ENCODE measurements around the gene SMYD4. TPM values are rescaled to one million over a fixed set of nuclear protein-coding genes. Genes with fewer than 3 reads are reported as not detected.
A peak's percentile ranks its signal among the peaks of the same experiment; 100 is the strongest.
"Not testable (repeated sequence)": the region's sequence is repeated elsewhere in the genome, so short reads cannot be mapped to it uniquely, and the experiment has no call there.

The SMYD4 gene
- total and polyA plus RNA-seq, 10 donors, result 3.8 to 28.1 (median 20.5) TPM

DNA sequence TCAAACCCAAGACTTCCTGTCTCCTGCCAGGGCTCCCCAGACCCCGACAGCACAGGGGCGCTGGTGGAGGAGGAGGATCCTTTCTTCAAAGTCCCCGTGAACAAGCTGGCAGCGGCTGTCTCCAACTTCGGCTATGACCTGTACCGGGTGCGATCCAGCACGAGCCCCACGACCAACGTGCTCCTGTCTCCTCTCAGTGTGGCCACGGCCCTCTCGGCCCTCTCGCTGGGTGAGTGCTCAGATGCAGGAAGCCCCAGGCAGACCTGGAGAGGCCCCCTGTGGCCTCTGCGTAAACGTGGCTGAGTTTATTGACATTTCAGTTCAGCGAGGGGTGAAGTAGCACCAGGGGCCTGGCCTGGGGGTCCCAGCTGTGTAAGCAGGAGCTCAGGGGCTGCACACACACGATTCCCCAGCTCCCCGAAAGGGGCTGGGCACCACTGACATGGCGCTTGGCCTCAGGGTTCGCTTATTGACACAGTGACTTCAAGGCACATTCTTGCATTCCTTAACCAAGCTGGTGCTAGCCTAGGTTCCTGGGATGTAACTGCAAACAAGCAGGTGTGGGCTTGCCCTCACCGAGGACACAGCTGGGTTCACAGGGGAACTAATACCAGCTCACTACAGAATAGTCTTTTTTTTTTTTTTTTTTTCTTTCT, 59.8 kb downstream of the SMYD4 start:
- Histone ChIP-seq H3K36me3 (peaks cover 0 to 41% (median 0%) of the 10 kb centered on the region in 6 donors), H3K27me3 (replicated peaks in 1 of 7) (no peaks in the 10 kb centered on the region), H3K4me1 (peaks cover 9 to 95% (median 38%) of the 10 kb centered on the region in 6 donors), H3K27ac (peak overlapping the region in 6 of 8 donors; percentile 15 to 62 (median 48)), H3K9me3 (no peaks in the 10 kb centered on the region), H3K4me3 (no peak overlapping the region)
- no peak for DNase-seq
- 33 to 48% (median 45%) methylated on average over 12 to 21 of the region's 21 CpGs for WGBS, 5 donors
- TF ChIP-seq POLR2AphosphoS5 (IDR thresholded peaks at IDR 0.05) (peak in 2 of 3 donors; percentile 16 to 56), POLR2A (IDR thresholded peaks at IDR 0.05) (no peak)
- TF ChIP-seq, protein P1, sequence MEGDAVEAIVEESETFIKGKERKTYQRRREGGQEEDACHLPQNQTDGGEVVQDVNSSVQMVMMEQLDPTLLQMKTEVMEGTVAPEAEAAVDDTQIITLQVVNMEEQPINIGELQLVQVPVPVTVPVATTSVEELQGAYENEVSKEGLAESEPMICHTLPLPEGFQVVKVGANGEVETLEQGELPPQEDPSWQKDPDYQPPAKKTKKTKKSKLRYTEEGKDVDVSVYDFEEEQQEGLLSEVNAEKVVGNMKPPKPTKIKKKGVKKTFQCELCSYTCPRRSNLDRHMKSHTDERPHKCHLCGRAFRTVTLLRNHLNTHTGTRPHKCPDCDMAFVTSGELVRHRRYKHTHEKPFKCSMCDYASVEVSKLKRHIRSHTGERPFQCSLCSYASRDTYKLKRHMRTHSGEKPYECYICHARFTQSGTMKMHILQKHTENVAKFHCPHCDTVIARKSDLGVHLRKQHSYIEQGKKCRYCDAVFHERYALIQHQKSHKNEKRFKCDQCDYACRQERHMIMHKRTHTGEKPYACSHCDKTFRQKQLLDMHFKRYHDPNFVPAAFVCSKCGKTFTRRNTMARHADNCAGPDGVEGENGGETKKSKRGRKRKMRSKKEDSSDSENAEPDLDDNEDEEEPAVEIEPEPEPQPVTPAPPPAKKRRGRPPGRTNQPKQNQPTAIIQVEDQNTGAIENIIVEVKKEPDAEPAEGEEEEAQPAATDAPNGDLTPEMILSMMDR (IDR thresholded peaks at IDR 0.05 in 8 of 11, conservative IDR thresholded peaks at IDR 0.05 in 3 of 11), result no peak
- intact Hi-C loops (cut with DNase I; ENCODE audit: low total_unique reads), result no loop called here

DNA sequence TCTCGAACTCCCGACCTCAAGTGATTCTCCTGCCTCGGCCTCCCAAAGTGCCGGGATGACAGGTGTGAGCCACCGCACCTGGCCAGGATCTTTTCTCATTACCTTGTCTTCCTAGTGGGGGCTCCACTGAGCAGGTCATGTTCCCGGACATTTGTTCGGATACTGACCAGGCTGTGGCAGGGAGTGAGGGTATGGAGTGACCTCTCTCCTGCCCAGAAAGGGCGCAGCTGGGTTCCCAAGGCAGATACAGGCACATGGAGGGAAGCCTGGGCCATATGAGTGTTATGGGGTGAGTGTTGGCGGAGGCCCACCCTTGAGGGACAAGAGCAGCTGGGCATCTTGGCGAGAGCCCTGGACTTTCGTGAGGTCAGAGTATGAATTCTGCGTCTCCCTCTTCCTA, 62.3 kb downstream of the SMYD4 start:
- H3K9me3 ChIP-seq, result no peaks in the 10 kb centered on the region
- TF ChIP-seq, protein P1 (IDR thresholded peaks at IDR 0.05 in 8 of 11, conservative IDR thresholded peaks at IDR 0.05 in 3 of 11), result no peak
- TF ChIP-seq POLR2A (IDR thresholded peaks at IDR 0.05), result no peak
- peaks cover 27 to 96% (median 62%) of the 10 kb centered on the region in 6 donors for H3K4me1 ChIP-seq
- DNase-seq, result no peak
- no peaks in the 10 kb centered on the region for H3K27me3 ChIP-seq (replicated peaks in 1 of 7)
- H3K4me3 ChIP-seq, result no peak overlapping the region
- WGBS, 5 donors, result 86 to 91% (median 89%) methylated on average over 12 of the region's 12 CpGs
- H3K36me3 ChIP-seq, result peaks cover 0 to 30% (median 0%) of the 10 kb centered on the region in 6 donors
- intact Hi-C loops (cut with DNase I; ENCODE audit: low total_unique reads), result no loop called here
- H3K27ac ChIP-seq, result peak overlapping the region in 4 of 8 donors; percentile 44 to 81 (median 72)

DNA sequence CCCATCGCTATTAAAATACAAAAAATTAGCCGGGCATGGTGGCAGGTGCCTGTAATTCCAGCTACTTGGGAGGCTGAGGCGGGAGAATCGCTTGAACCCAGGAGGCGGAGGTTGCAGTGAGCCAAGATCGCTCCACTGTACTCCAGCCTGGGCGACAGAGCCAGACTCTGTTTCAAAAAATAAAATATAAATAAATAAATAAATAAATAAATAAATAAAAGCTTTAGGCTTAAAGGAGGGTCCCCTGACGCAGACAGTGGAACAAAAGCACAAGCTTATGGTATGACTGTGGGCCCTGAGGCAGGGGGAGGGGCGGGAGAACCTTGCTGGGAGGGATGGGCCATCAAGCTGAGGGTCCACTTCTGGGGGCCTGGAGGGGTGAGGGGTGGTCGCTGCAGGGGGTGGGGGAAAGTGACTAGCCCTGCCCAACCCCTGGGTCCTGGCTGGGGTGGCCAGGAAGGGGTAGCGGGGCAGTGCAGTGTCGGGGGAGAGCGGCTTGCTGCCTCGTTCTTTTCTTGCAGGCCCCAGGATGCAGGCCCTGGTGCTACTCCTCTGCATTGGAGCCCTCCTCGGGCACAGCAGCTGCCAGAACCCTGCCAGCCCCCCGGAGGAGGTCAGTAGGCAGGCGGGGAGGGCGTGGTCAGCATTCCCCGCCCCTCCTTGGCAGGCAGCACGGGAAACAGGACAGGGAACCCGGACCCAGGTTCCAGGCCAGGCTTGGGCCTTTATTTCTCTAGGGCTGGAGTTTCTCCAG, 63.1 kb downstream of the SMYD4 start:
- peaks cover 24 to 96% (median 63%) of the 10 kb centered on the region in 6 donors for H3K4me1 ChIP-seq
- no peak overlapping the region for H3K4me3 ChIP-seq
- no peaks in the 10 kb centered on the region for H3K9me3 ChIP-seq
- peaks cover 0 to 22% (median 0%) of the 10 kb centered on the region in 6 donors for H3K36me3 ChIP-seq
- WGBS, 5 donors, result 78 to 89% (median 83%) methylated on average over 20 to 21 of the region's 21 CpGs
- no peaks in the 10 kb centered on the region for H3K27me3 ChIP-seq (replicated peaks in 1 of 7)
- intact Hi-C loops (cut with DNase I; ENCODE audit: low total_unique reads), result no loop called here
- DNase-seq, result no peak
- TF ChIP-seq, protein P1 (IDR thresholded peaks at IDR 0.05 in 8 of 11, conservative IDR thresholded peaks at IDR 0.05 in 3 of 11), result no peak
- peak in 2 of 3 donors; percentile 47 to 64 for TF ChIP-seq POLR2AphosphoS5 (IDR thresholded peaks at IDR 0.05)
- peak overlapping the region in 5 of 8 donors; percentile 9 to 86 (median 79) for H3K27ac ChIP-seq

DNA sequence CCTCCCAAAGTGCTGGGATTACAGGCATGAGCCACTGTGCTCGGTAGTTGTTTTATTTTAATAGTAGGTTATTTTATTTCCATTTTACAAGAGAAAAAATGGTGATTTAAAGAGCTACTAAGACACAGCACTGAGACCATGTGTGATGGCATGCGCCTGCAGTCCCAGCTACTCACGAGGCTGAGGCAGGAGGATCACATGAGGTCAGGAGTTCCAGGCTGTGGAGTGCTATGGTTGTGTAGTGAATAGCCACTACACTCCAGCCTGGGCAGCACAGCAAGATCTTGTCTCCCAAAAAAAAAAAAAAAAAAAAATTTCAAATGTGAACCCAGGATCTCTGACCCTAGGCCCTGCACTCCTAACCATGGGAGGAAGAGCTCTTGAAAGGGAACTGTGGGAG, 64.1 kb downstream of the SMYD4 start:
- Histone ChIP-seq H3K27ac (peak overlapping the region in 4 of 8 donors; percentile 79 to 87 (median 84)), H3K36me3 (peaks cover 0 to 12% (median 0%) of the 10 kb centered on the region in 6 donors), H3K27me3 (replicated peaks in 1 of 7) (no peaks in the 10 kb centered on the region), H3K4me3 (no peak overlapping the region), H3K4me1 (peaks cover 21 to 87% (median 54%) of the 10 kb centered on the region in 6 donors), H3K9me3 (no peaks in the 10 kb centered on the region)
- 84 to 97% (median 90%) methylated on average over 3 of the region's 3 CpGs for WGBS, 5 donors
- no peak for TF ChIP-seq POLR2AphosphoS5 (IDR thresholded peaks at IDR 0.05)
- intact Hi-C loops (cut with DNase I; ENCODE audit: low total_unique reads), result no loop called here
- DNase-seq, result no peak

DNA sequence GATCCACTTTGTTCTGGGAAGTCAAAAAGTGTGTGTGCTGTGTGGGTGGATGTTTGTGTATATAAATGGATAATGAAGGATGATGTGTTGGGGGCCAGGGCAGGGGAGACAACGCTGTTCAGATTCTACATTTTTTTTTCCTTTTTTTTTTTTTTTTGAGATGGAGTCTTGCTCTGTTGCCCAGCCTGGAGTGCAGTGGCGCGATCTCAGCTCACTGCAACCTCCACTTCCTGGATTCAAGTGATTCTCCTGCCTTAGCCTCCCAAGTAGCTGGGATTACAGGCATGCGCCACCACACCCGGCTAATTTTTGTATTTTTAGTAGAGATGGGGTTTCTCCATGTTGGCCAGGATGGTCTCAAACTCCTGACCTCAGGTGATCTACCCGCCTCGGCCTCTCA, 65.0 kb downstream of the SMYD4 start:
- DNase-seq; intact Hi-C loops (cut with DNase I; ENCODE audit: low total_unique reads); H3K36me3 ChIP-seq; H3K27me3 ChIP-seq (replicated peaks in 1 of 7); H3K9me3 ChIP-seq: not testable (repeated sequence)
- Histone ChIP-seq H3K27ac (peak overlapping the region in 7 of 8 donors; percentile 58 to 87 (median 81)), H3K4me1 (peaks cover 17 to 78% (median 45%) of the 10 kb centered on the region in 6 donors), H3K4me3 (peak overlapping the region in 1 of 8 donors; percentile 58)
- 85 to 87% (median 85%) methylated on average over 7 of the region's 7 CpGs for WGBS, 5 donors

Data from spleen (tissue), 11 donors.